ENCODE measurements around the gene UBA7. TPM values are rescaled to one million over a fixed set of nuclear protein-coding genes. Genes with fewer than 3 reads are reported as not detected.

Gene UBA7
- total RNA-seq, 2 experiments from 2014 or later: 208 to 213 TPM

DNA sequence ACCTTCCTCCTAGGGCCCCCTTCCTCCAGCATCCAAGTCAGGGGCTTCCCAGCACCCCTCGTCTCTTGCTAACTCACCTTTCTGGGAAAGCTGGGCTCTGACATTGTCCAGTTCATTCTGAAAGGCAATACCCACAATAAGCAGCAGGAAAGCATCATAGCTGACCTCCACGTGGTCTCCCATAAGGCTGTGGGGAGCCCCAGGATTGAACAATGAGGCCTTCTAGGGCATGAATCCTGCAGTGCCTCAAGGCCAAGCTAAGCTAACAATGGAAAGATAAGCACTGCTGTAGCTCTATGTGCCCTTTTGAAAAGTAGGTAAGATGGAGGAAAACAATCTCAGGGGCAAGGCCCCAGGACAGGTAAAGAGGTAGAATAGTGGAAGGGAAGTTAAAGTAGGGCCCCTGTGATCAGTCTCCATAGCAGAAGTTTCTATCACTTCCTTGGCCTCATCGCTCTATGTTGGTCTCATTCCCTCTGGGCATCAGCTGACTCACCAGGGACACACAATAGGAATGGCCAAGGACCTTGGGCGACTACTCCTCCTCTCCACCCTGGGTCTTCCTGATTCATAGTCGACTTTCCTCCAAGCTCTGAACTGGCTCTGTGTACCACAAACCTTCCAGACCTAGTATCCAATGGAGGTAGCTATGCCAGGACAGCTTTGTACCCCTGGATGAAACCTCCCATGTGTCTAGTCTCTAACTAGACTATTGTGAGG, 30.9 kb upstream of the UBA7 start:
- no peaks in the 10 kb centered on the region for H3K9me3 Mint-ChIP-seq
- intact Hi-C loops (cut with DNase I, micrococcal nuclease): loop anchor here in 1 of 2 experiments (5.0 kb wide), 2 partner anchors 63 to 793 kb away; no protein-coding TSS in a partner anchor
- H3K36me3 Mint-ChIP-seq (ENCODE audit: low read depth): no peaks in the 10 kb centered on the region
- Histone ChIP-seq H3K27ac (ENCODE audit: low read depth in 1 of 2, low read length in 2 of 2) (no peak overlapping the region), H3K27me3 (ENCODE audit: control insufficient read depth in 1 of 2, insufficient read depth in 2 of 2, low read length in 2 of 2) (no peaks in the 10 kb centered on the region), H3K9me3 (ENCODE audit: control insufficient read depth in 1 of 2, insufficient read depth in 1 of 2, low read length in 2 of 2) (no peaks in the 10 kb centered on the region), H3K4me1 (ENCODE audit: insufficient read depth, low read length) (no peaks in the 10 kb centered on the region), H3K4me3 (ENCODE audit: low read length) (no peak overlapping the region), H3K36me3 (ENCODE audit: insufficient read depth, low read length) (peaks cover 2% of the 10 kb centered on the region)
- CTCF ChIA-PET: interaction anchor here (1.1 kb wide), 1 partner anchor 42 kb away, joined by 5 read pairs; the partner anchor contains the start of gene INKA1
- H3K4me3 Mint-ChIP-seq: no peak overlapping the region
- H3K27ac Mint-ChIP-seq: no peak overlapping the region
- POLR2A ChIA-PET: interaction anchor here (1.4 kb wide), 1 partner anchor 42 kb away, joined by 6 read pairs; the partner anchor contains the start of gene INKA1
- H3K4me1 Mint-ChIP-seq (ENCODE audit: low read depth): no peaks in the 10 kb centered on the region
- H3K27me3 Mint-ChIP-seq: no peaks in the 10 kb centered on the region
- ATAC-seq (ENCODE audit: poor library complexity) (no peak), DNase-seq (no peak)
- TF ChIP-seq, protein P1, sequence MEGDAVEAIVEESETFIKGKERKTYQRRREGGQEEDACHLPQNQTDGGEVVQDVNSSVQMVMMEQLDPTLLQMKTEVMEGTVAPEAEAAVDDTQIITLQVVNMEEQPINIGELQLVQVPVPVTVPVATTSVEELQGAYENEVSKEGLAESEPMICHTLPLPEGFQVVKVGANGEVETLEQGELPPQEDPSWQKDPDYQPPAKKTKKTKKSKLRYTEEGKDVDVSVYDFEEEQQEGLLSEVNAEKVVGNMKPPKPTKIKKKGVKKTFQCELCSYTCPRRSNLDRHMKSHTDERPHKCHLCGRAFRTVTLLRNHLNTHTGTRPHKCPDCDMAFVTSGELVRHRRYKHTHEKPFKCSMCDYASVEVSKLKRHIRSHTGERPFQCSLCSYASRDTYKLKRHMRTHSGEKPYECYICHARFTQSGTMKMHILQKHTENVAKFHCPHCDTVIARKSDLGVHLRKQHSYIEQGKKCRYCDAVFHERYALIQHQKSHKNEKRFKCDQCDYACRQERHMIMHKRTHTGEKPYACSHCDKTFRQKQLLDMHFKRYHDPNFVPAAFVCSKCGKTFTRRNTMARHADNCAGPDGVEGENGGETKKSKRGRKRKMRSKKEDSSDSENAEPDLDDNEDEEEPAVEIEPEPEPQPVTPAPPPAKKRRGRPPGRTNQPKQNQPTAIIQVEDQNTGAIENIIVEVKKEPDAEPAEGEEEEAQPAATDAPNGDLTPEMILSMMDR (IDR thresholded peaks at IDR 0.05): no peak

DNA sequence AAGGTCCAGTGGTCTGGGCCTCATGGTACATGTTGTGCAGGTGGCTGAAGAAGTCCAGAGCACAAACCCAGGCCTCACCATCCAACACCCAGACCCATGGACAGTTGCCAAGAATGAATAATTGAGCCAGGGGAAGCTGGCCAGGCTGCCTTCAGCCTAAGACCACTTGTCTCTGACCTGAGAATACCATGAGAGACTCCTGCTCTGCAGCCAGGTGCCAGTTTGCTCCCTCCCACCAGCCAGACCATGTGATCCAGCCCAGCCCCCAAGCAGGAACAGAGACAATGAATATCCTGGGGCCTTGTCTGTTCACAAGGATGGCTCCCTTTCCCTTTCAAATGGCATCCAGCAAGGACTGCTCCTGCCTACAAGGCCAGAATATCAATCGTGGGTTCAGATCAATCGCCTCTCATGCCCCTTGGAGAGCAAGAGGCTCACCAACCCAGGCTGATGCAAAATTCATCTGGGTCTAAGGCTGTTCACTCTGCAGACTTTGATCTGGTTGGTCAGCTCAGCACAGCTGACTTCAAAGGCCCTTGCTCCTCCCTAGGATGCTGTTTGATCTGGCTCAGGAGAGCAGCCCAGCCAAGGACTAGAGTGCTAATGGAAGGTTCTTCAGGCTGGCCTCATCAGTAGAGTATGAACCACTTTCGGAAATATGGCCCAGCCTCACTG, 29.2 kb upstream of the UBA7 start:
- H3K4me1 ChIP-seq (ENCODE audit: insufficient read depth, low read length): peaks cover 3% of the 10 kb centered on the region
- no peaks in the 10 kb centered on the region for H3K27me3 ChIP-seq (ENCODE audit: control insufficient read depth in 1 of 2, insufficient read depth in 2 of 2, low read length in 2 of 2)
- ChIA-PET CTCF (no interaction called here), POLR2A (interaction anchor here (2.8 kb wide), 1 partner anchor 40 kb away, joined by 11 read pairs; the partner anchor contains the start of gene INKA1)
- H3K4me3 ChIP-seq (ENCODE audit: low read length): no peak overlapping the region
- H3K9me3 ChIP-seq (ENCODE audit: control insufficient read depth in 1 of 2, insufficient read depth in 1 of 2, low read length in 2 of 2): no peaks in the 10 kb centered on the region
- TF ChIP-seq, protein P1 (IDR thresholded peaks at IDR 0.05): no peak
- intact Hi-C loops (cut with DNase I, micrococcal nuclease): loop anchor here in 1 of 2 experiments (5.0 kb wide), 1 partner anchor 64 kb away; no protein-coding TSS in a partner anchor
- Mint-ChIP-seq H3K4me1 (ENCODE audit: low read depth) (no peaks in the 10 kb centered on the region), H3K27me3 (no peaks in the 10 kb centered on the region), H3K9me3 (no peaks in the 10 kb centered on the region), H3K27ac (no peak overlapping the region), H3K4me3 (no peak overlapping the region), H3K36me3 (ENCODE audit: low read depth) (no peaks in the 10 kb centered on the region)
- ATAC-seq (ENCODE audit: poor library complexity) (no peak), DNase-seq (no peak)
- no peak overlapping the region for H3K27ac ChIP-seq (ENCODE audit: low read depth in 1 of 2, low read length in 2 of 2)
- peaks cover 2% of the 10 kb centered on the region for H3K36me3 ChIP-seq (ENCODE audit: insufficient read depth, low read length)

- ATAC-seq (ENCODE audit: poor library complexity) (no peak), DNase-seq (no peak)
- Mint-ChIP-seq H3K36me3 (ENCODE audit: low read depth) (no peaks in the 10 kb centered on the region), H3K27ac (no peak overlapping the region), H3K4me1 (ENCODE audit: low read depth) (no peaks in the 10 kb centered on the region), H3K4me3 (no peak overlapping the region), H3K27me3 (no peaks in the 10 kb centered on the region), H3K9me3 (no peaks in the 10 kb centered on the region)
- no peak overlapping the region for H3K4me3 ChIP-seq (ENCODE audit: low read length)
- ChIA-PET POLR2A (interaction anchor here (2.8 kb wide), 1 partner anchor 39 kb away, joined by 11 read pairs; the partner anchor contains the start of gene INKA1), CTCF (interaction anchor here (4.2 kb wide), 1 partner anchor 38 kb away, joined by 103 read pairs; the partner anchor contains the start of gene INKA1)
- TF ChIP-seq, protein P1 (IDR thresholded peaks at IDR 0.05): no peak
- peaks cover 3% of the 10 kb centered on the region for H3K4me1 ChIP-seq (ENCODE audit: insufficient read depth, low read length)
- H3K27ac ChIP-seq (ENCODE audit: low read depth in 1 of 2, low read length in 2 of 2): no peak overlapping the region
- no peaks in the 10 kb centered on the region for H3K27me3 ChIP-seq (ENCODE audit: control insufficient read depth in 1 of 2, insufficient read depth in 2 of 2, low read length in 2 of 2)
- intact Hi-C loops (cut with DNase I, micrococcal nuclease): loop anchor here in 1 of 2 experiments (5.0 kb wide), 1 partner anchor 65 kb away; no protein-coding TSS in a partner anchor
- no peaks in the 10 kb centered on the region for H3K9me3 ChIP-seq (ENCODE audit: control insufficient read depth in 1 of 2, insufficient read depth in 1 of 2, low read length in 2 of 2)
- H3K36me3 ChIP-seq (ENCODE audit: insufficient read depth, low read length): peaks cover 2% of the 10 kb centered on the region
Measured at GRCh38 chr3:49841806-49842205, 28.1 kb upstream of the UBA7 start.
